ENCODE data around the gene SPDYC.

Gene SPDYC

DNA sequence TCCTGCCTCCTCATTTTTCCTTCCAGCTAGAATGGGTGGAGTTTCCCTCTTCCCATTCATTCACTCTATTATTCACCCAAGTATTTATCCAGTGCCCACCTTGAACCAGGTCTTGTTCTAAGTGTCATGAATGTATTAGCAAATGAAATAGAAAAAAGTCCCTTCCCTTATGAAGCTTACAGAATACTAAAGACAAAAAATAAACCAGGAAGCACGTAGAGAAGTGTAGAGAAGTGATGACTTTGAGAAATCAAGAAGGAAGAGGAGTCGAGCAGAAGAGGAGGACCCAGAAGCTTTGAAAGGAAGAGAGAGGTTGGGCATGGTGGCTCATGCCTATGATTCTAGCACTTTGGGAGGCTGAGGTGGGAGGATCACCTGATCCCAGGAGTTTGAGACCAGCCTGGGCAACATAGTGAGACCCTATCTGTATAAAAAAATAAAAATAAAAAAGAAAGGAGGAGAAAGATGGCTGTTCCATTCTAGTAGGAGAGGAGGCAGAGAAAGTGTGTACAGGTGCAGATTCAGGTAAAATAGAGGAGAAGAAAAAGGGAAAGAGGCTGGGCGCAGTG, 18.6 kb upstream of the SPDYC start:
- H3K27me3 Mint-ChIP-seq (ENCODE audit: low read depth) = peaks cover 11% of the 10 kb centered on the region
- H3K36me3 Mint-ChIP-seq (ENCODE audit: low read depth) = no peaks in the 10 kb centered on the region
- no peak overlapping the region for H3K4me3 Mint-ChIP-seq
- no peaks in the 10 kb centered on the region for H3K9me3 Mint-ChIP-seq
- TF ChIP-seq, protein P1, sequence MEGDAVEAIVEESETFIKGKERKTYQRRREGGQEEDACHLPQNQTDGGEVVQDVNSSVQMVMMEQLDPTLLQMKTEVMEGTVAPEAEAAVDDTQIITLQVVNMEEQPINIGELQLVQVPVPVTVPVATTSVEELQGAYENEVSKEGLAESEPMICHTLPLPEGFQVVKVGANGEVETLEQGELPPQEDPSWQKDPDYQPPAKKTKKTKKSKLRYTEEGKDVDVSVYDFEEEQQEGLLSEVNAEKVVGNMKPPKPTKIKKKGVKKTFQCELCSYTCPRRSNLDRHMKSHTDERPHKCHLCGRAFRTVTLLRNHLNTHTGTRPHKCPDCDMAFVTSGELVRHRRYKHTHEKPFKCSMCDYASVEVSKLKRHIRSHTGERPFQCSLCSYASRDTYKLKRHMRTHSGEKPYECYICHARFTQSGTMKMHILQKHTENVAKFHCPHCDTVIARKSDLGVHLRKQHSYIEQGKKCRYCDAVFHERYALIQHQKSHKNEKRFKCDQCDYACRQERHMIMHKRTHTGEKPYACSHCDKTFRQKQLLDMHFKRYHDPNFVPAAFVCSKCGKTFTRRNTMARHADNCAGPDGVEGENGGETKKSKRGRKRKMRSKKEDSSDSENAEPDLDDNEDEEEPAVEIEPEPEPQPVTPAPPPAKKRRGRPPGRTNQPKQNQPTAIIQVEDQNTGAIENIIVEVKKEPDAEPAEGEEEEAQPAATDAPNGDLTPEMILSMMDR (IDR thresholded peaks at IDR 0.05; ENCODE audit: unreplicated experiment in 3 of 3) = no peak
- peaks cover 19% of the 10 kb centered on the region for H3K4me1 Mint-ChIP-seq
- H3K27ac Mint-ChIP-seq = peak overlapping the region in 2 of 3 experiments; percentile 23 to 83

DNA sequence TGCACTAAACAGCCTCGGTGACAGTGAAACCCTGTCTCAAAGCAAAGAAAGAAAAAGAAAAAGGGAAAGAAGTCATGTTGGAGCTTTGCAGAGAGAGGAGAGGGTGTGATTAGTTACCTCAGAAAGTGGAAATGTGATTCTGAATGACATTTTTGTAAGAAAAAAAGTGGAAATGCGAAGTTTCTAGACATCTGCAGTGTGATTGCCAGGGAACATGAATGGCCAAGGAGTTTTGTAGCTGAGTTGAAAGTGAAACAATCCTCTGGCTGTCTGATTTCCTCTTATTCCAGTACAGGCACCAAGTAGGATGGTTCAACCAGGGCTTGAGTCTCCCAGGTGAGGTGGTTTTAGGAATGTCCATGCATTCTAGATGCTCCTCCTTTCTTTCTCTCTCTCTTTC, 17.9 kb upstream of the SPDYC start:
- H3K4me3 Mint-ChIP-seq = no peak overlapping the region
- H3K4me1 Mint-ChIP-seq = peaks cover 19% of the 10 kb centered on the region
- H3K36me3 Mint-ChIP-seq (ENCODE audit: low read depth) = no peaks in the 10 kb centered on the region
- H3K27ac Mint-ChIP-seq = no peak overlapping the region
- no peaks in the 10 kb centered on the region for H3K9me3 Mint-ChIP-seq
- H3K27me3 Mint-ChIP-seq (ENCODE audit: low read depth) = peaks cover 11% of the 10 kb centered on the region
- TF ChIP-seq, protein P1 (IDR thresholded peaks at IDR 0.05; ENCODE audit: unreplicated experiment in 3 of 3) = no peak

DNA sequence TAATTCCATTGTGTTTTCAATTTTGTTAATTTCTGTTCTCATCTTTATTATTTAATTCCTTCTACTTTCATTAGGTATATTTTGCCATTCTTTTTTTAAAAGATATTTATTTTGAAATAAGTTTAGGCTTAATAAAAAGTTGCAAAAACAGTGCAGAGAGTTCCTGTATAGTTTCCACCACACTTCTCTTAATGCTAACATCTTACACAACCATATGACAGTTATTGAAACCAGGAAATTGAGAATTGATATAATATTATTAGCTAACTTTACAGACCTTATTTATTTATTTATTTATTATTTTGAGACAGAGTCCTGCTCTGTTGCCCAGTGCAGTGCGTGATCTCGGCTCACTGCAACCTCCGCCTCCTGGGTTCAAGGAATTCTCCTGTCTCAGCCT, 13.8 kb upstream of the SPDYC start:
- Mint-ChIP-seq H3K36me3 (ENCODE audit: low read depth) (no peaks in the 10 kb centered on the region), H3K4me1 (peaks cover 2% of the 10 kb centered on the region), H3K27me3 (ENCODE audit: low read depth) (peaks cover 5% of the 10 kb centered on the region), H3K9me3 (no peaks in the 10 kb centered on the region), H3K27ac (no peak overlapping the region), H3K4me3 (no peak overlapping the region)
- TF ChIP-seq, protein P1 (IDR thresholded peaks at IDR 0.05; ENCODE audit: unreplicated experiment in 3 of 3) = no peak

DNA sequence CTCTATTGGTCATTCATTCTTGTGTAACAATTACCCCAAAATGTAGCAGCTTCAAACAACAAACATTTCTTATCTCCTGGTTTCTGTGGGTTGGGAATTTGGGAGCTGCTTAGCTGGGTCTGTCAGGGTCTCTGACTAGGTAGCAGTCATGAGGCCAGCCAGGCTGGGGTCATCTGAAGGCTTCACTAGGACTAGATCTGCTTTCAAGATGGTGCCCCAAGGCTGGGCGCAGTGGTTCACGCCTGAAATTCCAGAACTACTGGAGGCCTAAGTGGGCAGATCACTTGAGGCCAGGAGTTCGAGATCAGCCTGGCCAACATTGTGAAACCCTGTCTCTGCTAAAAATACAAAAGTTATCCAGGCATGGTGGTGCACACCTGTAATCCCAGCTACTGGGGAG, 13.1 kb upstream of the SPDYC start:
- peaks cover 5% of the 10 kb centered on the region for H3K27me3 Mint-ChIP-seq (ENCODE audit: low read depth)
- TF ChIP-seq, protein P1 (IDR thresholded peaks at IDR 0.05; ENCODE audit: unreplicated experiment in 3 of 3) = no peak
- no peaks in the 10 kb centered on the region for H3K4me1 Mint-ChIP-seq
- no peaks in the 10 kb centered on the region for H3K36me3 Mint-ChIP-seq (ENCODE audit: low read depth)
- H3K4me3 Mint-ChIP-seq = no peak overlapping the region
- no peaks in the 10 kb centered on the region for H3K9me3 Mint-ChIP-seq
- no peak overlapping the region for H3K27ac Mint-ChIP-seq

DNA sequence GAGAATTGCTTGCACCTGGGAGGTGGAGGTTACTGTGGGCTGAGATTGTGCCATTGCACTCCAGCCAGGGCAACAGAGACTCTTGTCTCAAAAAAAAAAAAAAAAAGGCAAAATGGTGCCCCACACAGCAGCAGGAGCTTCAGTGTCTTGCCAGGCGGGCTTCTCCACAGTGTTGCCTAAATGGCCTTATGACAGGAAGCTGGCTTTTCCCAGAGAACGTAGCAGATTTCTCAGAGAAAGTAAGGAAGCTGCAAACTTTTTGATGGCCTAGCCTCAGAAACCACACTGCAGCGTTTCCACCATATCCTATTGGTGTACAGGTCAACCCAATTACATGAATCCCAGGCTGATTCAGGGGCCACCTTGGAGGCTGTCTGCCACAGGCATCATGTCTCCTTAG, 12.7 kb upstream of the SPDYC start:
- no peaks in the 10 kb centered on the region for H3K4me1 Mint-ChIP-seq
- peaks cover 5% of the 10 kb centered on the region for H3K27me3 Mint-ChIP-seq (ENCODE audit: low read depth)
- H3K36me3 Mint-ChIP-seq (ENCODE audit: low read depth) = no peaks in the 10 kb centered on the region
- H3K27ac Mint-ChIP-seq = no peak overlapping the region
- no peak overlapping the region for H3K4me3 Mint-ChIP-seq
- H3K9me3 Mint-ChIP-seq = no peaks in the 10 kb centered on the region
- TF ChIP-seq, protein P1 (IDR thresholded peaks at IDR 0.05; ENCODE audit: unreplicated experiment in 3 of 3) = no peak

DNA sequence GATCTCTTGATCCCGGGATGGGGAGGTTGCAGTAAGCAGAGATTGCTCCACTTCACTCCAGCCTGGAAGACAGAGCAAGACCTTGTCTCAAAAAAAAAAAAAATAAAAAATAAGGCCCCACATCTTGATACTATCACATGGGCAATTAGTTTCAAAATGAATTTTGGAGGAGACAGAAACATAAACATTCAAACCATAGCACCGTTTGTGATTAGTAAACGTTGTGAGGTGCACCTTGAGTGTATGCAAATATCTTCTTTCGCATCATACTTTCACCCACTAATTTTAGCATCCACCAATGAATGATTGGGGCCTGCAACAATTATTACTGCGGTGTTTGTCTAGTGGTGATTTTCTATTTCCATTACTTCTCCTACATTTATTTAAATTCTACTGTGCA, 11.0 kb upstream of the SPDYC start:
- Mint-ChIP-seq H3K4me1 (no peaks in the 10 kb centered on the region), H3K36me3 (ENCODE audit: low read depth) (no peaks in the 10 kb centered on the region), H3K27me3 (ENCODE audit: low read depth) (no peaks in the 10 kb centered on the region), H3K27ac (no peak overlapping the region), H3K4me3 (no peak overlapping the region), H3K9me3 (no peaks in the 10 kb centered on the region)
- TF ChIP-seq, protein P1 (IDR thresholded peaks at IDR 0.05; ENCODE audit: unreplicated experiment in 3 of 3) = no peak
